GM18519 (cell line): ENCODE measurements around the gene RBM28.

ENCODE experiments used
- ATAC-seq: cut with Tn5 transposase; IDR thresholded peaks from one replicate; pipeline ENCODE4 v1.9.1; 2021; ENCODE audit warnings: mild to moderate bottlenecking, moderate library complexity; ENCODE audit not compliant: unreplicated experiment, low FRiP score

RBM28 gene

GRCh38 chr7:128350708-128351295 is 7.1 kb upstream of the RBM28 start:
- no peak for ATAC-seq

- no peak for ATAC-seq
Observed at GRCh38 chr7:128349466-128349825, 5.7 kb upstream of the RBM28 start.

- no peak for ATAC-seq
Observed at GRCh38 chr7:128347647-128348097, 4.0 kb upstream of the RBM28 start.

- no peak for ATAC-seq
Observed at GRCh38 chr7:128344431-128344774, 695 bp upstream of the RBM28 start.

- no peak for ATAC-seq
Observed at GRCh38 chr7:128341733-128342132, 2.0 kb downstream of the RBM28 start.

GRCh38 chr7:128335730-128336129 is 8.0 kb downstream of the RBM28 start:
- no peak for ATAC-seq

- ATAC-seq: no peak
Observed at GRCh38 chr7:128324368-128324680, 19.4 kb downstream of the RBM28 start.

- ATAC-seq: no peak
Observed at GRCh38 chr7:128323459-128324367, 20.0 kb downstream of the RBM28 start.

GRCh38 chr7:128323040-128323439 is 20.7 kb downstream of the RBM28 start:
- no peak for ATAC-seq

GRCh38 chr7:128322040-128322643 is 21.6 kb downstream of the RBM28 start:
- no peak for ATAC-seq

GRCh38 chr7:128321044-128321422 is 22.7 kb downstream of the RBM28 start:
- no peak for ATAC-seq

GRCh38 chr7:128318691-128319090 is 25.0 kb downstream of the RBM28 start:
- ATAC-seq: no peak

GRCh38 chr7:128311013-128311412 is 32.7 kb downstream of the RBM28 start:
- ATAC-seq: no peak

- ATAC-seq: no peak
Observed at GRCh38 chr7:128310499-128310898, 33.2 kb downstream of the RBM28 start.

GRCh38 chr7:128309976-128310375 is 33.7 kb downstream of the RBM28 start:
- ATAC-seq: no peak

GRCh38 chr7:128309124-128309523 is 34.6 kb downstream of the RBM28 start:
- no peak for ATAC-seq

GRCh38 chr7:128307061-128307460 is 36.6 kb downstream of the RBM28 start:
- ATAC-seq: no peak

- no peak for ATAC-seq
Observed at GRCh38 chr7:128304212-128304611, 39.5 kb downstream of the RBM28 start.

GRCh38 chr7:128303643-128304042 is 40.1 kb downstream of the RBM28 start:
- ATAC-seq: no peak

GRCh38 chr7:128303133-128303532 is 40.6 kb downstream of the RBM28 start:
- ATAC-seq: no peak

GRCh38 chr7:128302139-128302538 is 41.6 kb downstream of the RBM28 start:
- ATAC-seq: no peak

GRCh38 chr7:128299109-128299607 is 44.5 kb downstream of the RBM28 start:
- no peak for ATAC-seq
